Measurements from ENCODE around the gene RSPH3.

RSPH3 gene, protein sequence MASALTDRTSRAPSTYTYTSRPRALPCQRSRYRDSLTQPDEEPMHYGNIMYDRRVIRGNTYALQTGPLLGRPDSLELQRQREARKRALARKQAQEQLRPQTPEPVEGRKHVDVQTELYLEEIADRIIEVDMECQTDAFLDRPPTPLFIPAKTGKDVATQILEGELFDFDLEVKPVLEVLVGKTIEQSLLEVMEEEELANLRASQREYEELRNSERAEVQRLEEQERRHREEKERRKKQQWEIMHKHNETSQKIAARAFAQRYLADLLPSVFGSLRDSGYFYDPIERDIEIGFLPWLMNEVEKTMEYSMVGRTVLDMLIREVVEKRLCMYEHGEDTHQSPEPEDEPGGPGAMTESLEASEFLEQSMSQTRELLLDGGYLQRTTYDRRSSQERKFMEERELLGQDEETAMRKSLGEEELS

GRCh38 chr6:158999666-159000403 is at the start of gene RSPH3:
TSS of gene RSPH3 (minus strand) at chr6:159000202. CDS start at chr6:158999550, 652 bp downstream.
- intact Hi-C loops (cut with micrococcal nuclease) = loop anchor here (5.0 kb wide), 1 partner anchor 32 kb away; no protein-coding TSS in a partner anchor
- Mint-ChIP-seq H3K27me3 (no peaks in the 10 kb centered on the region), H3K4me3 (peak within 1 kb of the TSS; percentile 99), H3K27ac (peak within 1 kb of the TSS; percentile 99), H3K9me3 (no peaks in the 10 kb centered on the region), H3K36me3 (ENCODE audit: low read depth) (peaks cover 14% of the 10 kb centered on the region), H3K4me1 (ENCODE audit: low read depth) (peaks cover 54% of the 10 kb centered on the region)

DNA sequence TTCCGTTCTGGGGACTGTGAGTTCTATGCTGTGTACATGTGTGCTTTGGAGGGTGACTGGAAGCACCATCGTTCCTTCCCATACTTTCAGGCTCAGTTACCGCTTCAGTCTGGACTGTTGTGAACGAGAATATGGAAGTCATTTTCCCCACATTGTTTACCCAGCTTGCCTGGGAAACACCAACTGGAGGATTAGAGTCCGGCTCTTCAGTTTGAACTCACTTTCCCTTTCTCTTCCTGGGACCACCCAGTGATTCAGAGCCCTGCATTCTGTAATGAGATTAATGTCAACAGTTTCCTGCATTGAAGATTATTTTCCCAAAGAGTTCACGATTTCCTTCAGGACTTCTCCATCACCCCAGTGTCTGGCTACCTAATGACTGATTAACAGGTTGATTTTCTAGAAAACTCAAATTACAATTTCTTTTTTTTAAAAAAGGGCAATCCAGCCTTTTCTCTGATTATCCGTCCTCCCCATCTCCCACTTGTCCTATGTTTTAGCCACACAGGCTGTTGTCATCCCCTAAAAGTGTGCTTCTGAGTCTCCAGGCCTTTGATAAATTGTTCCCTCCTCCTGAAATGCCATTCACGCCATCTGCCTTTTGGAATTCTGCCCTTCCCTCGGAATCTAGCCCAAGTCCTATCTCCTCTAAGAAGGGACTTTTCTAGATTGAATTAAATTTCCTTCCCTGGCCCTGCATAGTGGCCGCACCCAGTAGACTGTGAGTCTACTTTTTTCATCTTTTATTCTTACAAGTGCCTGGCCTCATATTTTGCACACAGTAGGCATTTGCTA is 48.1 kb upstream of the RSPH3 start:
- intact Hi-C loops (cut with micrococcal nuclease) = no loop called here
- peaks cover 20% of the 10 kb centered on the region for H3K4me1 Mint-ChIP-seq (ENCODE audit: low read depth)
- no peak overlapping the region for H3K27ac Mint-ChIP-seq
- H3K4me3 Mint-ChIP-seq = no peak overlapping the region
- H3K36me3 Mint-ChIP-seq (ENCODE audit: low read depth) = peaks cover 18% of the 10 kb centered on the region
- H3K27me3 Mint-ChIP-seq = no peaks in the 10 kb centered on the region
- H3K9me3 Mint-ChIP-seq = no peaks in the 10 kb centered on the region

DNA sequence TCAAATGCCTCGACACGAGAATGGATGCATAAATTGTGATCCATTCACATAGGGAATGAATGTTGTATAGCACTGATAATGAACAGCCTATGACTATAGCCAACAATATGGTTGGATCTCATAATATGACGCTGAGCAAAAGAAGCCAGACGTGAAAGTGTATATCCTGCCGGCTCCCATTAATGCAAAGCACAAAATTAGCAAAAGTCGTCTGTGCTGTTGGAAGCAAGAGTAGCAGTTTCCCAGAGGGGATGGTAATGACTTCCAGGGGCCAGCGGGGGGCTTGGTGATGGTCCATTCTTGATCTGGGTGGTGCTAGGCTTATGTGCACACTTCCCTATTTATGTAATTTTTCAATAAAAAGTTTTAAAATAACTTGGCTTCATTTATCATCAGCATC is 45.8 kb upstream of the RSPH3 start:
- Mint-ChIP-seq H3K9me3 (no peaks in the 10 kb centered on the region), H3K4me3 (no peak overlapping the region), H3K36me3 (ENCODE audit: low read depth) (peaks cover 41% of the 10 kb centered on the region), H3K4me1 (ENCODE audit: low read depth) (peaks cover 34% of the 10 kb centered on the region), H3K27me3 (no peaks in the 10 kb centered on the region), H3K27ac (no peak overlapping the region)
- intact Hi-C loops (cut with micrococcal nuclease) = loop anchor here (1.0 to 2.0 kb wide), 2 partner anchors 8 to 17 kb away; no protein-coding TSS in a partner anchor

- Mint-ChIP-seq H3K9me3 (no peaks in the 10 kb centered on the region), H3K4me1 (ENCODE audit: low read depth) (peaks cover 40% of the 10 kb centered on the region), H3K27me3 (no peaks in the 10 kb centered on the region), H3K4me3 (peak within 1 kb of the TSS; percentile 82), H3K27ac (peak within 1 kb of the TSS; percentile 97), H3K36me3 (ENCODE audit: low read depth) (peaks cover 47% of the 10 kb centered on the region)
- intact Hi-C loops (cut with micrococcal nuclease) = loop anchor here (1.0 to 5.0 kb wide), 3 partner anchors 9 to 38 kb away; no protein-coding TSS in a partner anchor
Observed at GRCh38 chr6:159044899-159045727, 45.1 kb upstream of the RSPH3 start, which contains the start of gene TAGAP. TSS of gene TAGAP (minus strand) at chr6:159044991. CDS start at chr6:159044146, 845 bp downstream.

GRCh38 chr6:159043947-159044346 is 43.9 kb upstream of the RSPH3 start:
- intact Hi-C loops (cut with micrococcal nuclease) = loop anchor here (2.0 to 5.0 kb wide), 2 partner anchors 19 to 37 kb away; no protein-coding TSS in a partner anchor
- Mint-ChIP-seq H3K9me3 (no peaks in the 10 kb centered on the region), H3K4me1 (ENCODE audit: low read depth) (peaks cover 45% of the 10 kb centered on the region), H3K27ac (peak overlapping the region; percentile 97), H3K36me3 (ENCODE audit: low read depth) (peaks cover 51% of the 10 kb centered on the region), H3K4me3 (peak overlapping the region; percentile 82), H3K27me3 (no peaks in the 10 kb centered on the region)

GRCh38 chr6:159043251-159043650 is 43.2 kb upstream of the RSPH3 start:
- Mint-ChIP-seq H3K27me3 (no peaks in the 10 kb centered on the region), H3K9me3 (no peaks in the 10 kb centered on the region), H3K4me3 (peak overlapping the region; percentile 82), H3K36me3 (ENCODE audit: low read depth) (peaks cover 58% of the 10 kb centered on the region), H3K4me1 (ENCODE audit: low read depth) (peaks cover 52% of the 10 kb centered on the region), H3K27ac (peak overlapping the region; percentile 97)
- intact Hi-C loops (cut with micrococcal nuclease) = loop anchor here (5.0 kb wide), 1 partner anchor 36 kb away; no protein-coding TSS in a partner anchor

- intact Hi-C loops (cut with micrococcal nuclease) = loop anchor here (1.0 to 5.0 kb wide), 3 partner anchors 36 to 74 kb away; no protein-coding TSS in a partner anchor
- Mint-ChIP-seq H3K4me3 (peak overlapping the region; percentile 82), H3K36me3 (ENCODE audit: low read depth) (peaks cover 62% of the 10 kb centered on the region), H3K27me3 (no peaks in the 10 kb centered on the region), H3K27ac (peak overlapping the region; percentile 97), H3K9me3 (no peaks in the 10 kb centered on the region), H3K4me1 (ENCODE audit: low read depth) (peaks cover 55% of the 10 kb centered on the region)
Observed at GRCh38 chr6:159042826-159043181, 42.8 kb upstream of the RSPH3 start.

GRCh38 chr6:159042003-159042825 is 42.2 kb upstream of the RSPH3 start:
- peak overlapping the region; percentile 82 for H3K4me3 Mint-ChIP-seq
- intact Hi-C loops (cut with micrococcal nuclease) = loop anchor here (1.0 to 5.0 kb wide), 3 partner anchors 35 to 75 kb away; no protein-coding TSS in a partner anchor
- peaks cover 60% of the 10 kb centered on the region for H3K4me1 Mint-ChIP-seq (ENCODE audit: low read depth)
- H3K9me3 Mint-ChIP-seq = no peaks in the 10 kb centered on the region
- peak overlapping the region; percentile 97 for H3K27ac Mint-ChIP-seq
- H3K27me3 Mint-ChIP-seq = no peaks in the 10 kb centered on the region
- peaks cover 68% of the 10 kb centered on the region for H3K36me3 Mint-ChIP-seq (ENCODE audit: low read depth)

DNA sequence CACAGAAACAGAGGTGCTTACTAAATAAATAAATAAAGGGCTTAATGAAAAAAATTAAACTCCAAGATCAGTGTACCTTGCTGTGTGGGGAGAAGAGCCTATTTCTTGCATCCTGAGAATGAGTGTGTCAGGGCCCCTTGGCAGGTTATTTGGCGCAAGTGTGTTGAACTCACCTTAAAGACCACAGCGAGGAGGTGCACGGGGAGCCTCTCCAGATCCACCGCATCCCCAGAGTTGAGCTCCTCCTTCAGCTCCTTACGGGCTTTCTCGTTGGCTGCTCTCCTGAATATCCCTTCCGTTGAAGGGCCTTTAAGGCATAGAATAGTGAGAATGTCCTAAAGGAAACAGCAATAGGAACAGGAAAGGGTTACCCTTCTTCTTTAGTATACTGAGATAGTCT is 41.2 kb upstream of the RSPH3 start:
- Mint-ChIP-seq H3K27ac (peak overlapping the region; percentile 97), H3K27me3 (no peaks in the 10 kb centered on the region), H3K36me3 (ENCODE audit: low read depth) (peaks cover 78% of the 10 kb centered on the region), H3K9me3 (no peaks in the 10 kb centered on the region), H3K4me3 (peak overlapping the region; percentile 82), H3K4me1 (ENCODE audit: low read depth) (peaks cover 71% of the 10 kb centered on the region)
- intact Hi-C loops (cut with micrococcal nuclease) = loop anchor here (5.0 kb wide), 1 partner anchor 34 kb away; no protein-coding TSS in a partner anchor

DNA sequence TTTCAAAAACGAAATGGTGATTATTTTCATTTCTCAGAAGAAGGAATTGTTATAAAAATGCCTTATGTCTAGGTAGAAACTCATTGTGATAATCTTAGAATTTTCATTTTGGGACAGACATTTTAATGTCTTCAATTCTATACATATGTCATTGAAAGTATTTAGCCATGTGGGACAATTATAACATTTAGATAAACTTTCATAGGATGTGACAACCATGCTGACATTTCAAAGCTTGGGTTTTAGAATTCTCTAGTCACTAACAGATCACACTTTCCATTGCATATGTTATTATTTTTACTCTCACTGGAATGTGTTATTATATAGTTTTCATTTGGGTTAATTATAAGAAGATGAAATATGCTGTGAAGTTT is 39.9 kb upstream of the RSPH3 start:
- intact Hi-C loops (cut with micrococcal nuclease) = loop anchor here (5.0 kb wide), 1 partner anchor 33 kb away; no protein-coding TSS in a partner anchor
- Mint-ChIP-seq H3K9me3 (no peaks in the 10 kb centered on the region), H3K36me3 (ENCODE audit: low read depth) (peaks cover 91% of the 10 kb centered on the region), H3K27ac (peak overlapping the region; percentile 97), H3K27me3 (no peaks in the 10 kb centered on the region), H3K4me1 (ENCODE audit: low read depth) (peaks cover 74% of the 10 kb centered on the region), H3K4me3 (peak overlapping the region; percentile 23)

GRCh38 chr6:159038914-159039884 is 39.2 kb upstream of the RSPH3 start:
- H3K4me1 Mint-ChIP-seq (ENCODE audit: low read depth) = peaks cover 74% of the 10 kb centered on the region
- intact Hi-C loops (cut with micrococcal nuclease) = no loop called here
- peak overlapping the region; percentile 69 for H3K4me3 Mint-ChIP-seq

More at GRCh38 chr6:159038914-159039884, 39.2 kb upstream of the RSPH3 start:
- H3K36me3 Mint-ChIP-seq (ENCODE audit: low read depth) = peaks cover 86% of the 10 kb centered on the region
- H3K27me3 Mint-ChIP-seq = no peaks in the 10 kb centered on the region
- H3K9me3 Mint-ChIP-seq = no peaks in the 10 kb centered on the region
- H3K27ac Mint-ChIP-seq = peak overlapping the region; percentile 97

All from dendritic cell treated with granulocyte-macrophage colony-stimulating factor and Interleukin-4, amounts not matched to agents 40 ng/mL and 50 ng/mL, for 4 days (primary cell).